HG03064 (cell line): ENCODE results near the gene HP.

Experiments
- ATAC-seq: cut with Tn5 transposase; IDR thresholded peaks from one replicate; pipeline ENCODE4 v1.9.1; 2021; ENCODE audit warnings: low read depth; ENCODE audit not compliant: unreplicated experiment

The HP gene

DNA sequence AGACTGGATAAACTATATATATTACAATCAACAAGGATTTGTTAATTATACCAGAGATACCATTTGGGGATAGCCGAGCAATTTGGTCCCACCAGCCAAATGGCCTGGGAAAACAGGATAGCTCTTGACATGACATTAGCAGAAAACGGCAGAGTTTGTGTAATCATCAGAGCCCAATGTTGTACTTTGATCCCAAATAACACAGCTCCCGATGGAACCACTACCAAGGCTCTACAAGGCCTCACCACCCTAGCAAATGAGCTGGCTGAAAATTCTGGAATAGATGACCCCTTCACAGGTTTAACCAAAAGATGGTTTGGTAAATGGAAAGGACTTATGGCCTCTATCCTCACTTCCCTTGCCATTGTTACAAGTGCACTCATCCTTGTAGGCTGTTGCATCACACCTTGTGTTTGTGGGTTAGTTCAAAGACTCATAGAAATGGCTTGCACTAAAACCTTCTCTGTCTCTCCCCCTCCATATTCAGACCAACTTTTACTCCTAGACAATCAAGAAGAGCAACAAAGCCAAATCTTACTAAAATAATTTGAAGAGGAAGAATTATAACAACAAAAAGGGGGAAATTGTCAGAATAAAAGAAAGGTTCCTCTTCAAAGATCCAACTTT lies 29.6 kb downstream of the HP start:
- ATAC-seq: no peak

DNA sequence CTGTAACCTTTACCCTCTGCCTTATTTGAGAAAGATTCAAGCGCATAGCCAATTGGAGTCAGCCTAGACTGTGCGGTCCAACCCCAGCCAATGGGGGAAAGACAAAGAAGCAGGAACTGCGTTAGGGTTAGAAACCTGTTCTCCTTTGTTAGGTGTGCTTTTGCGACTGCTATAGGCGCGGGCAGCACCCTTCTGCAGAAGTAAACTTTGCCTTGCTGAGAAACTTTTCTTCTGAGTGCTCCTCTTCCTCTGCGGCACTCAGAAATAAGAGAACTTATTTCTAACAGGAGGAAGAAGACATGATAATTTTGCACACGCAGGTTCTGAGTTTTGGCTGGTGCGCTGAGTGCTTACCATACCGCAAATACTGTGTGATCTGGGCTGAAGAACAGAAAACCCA lies 30.1 kb downstream of the HP start:
- no peak for ATAC-seq

- ATAC-seq: no peak
Measured at GRCh38 chr16:72085002-72085401, 30.7 kb downstream of the HP start.

DNA sequence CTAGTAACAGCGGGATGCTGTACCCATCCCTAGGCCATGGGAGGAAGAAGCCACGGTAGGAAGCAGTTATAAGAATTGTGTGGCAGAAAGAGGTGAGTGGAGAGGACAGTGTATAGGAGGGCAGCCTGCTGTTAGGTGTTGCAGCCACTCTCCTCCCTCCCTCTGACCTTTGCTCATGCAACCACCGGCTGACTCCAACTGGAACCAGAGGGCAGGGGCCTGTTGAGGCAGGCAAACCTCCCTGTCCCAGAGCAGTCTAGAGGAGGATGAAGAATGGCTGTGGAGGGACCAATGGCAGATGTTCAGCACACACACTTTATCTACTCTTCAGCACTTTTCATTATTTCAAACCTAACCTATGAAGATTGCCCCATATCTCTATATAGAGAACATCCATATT lies 36.9 kb downstream of the HP start:
- ATAC-seq: no peak

- ATAC-seq: peak; percentile 18
Measured at GRCh38 chr16:72092832-72093447, 38.6 kb downstream of the HP start.

- peak; percentile 97 for ATAC-seq
Measured at GRCh38 chr16:72093448-72094265, 39.4 kb downstream of the HP start, which contains the start of the genes DHX38 and TXNL4B. Gene DHX38 (plus strand): TSS chr16:72093847. CDS start chr16:72096158, 2,311 bp downstream. Gene TXNL4B (minus strand): TSS chr16:72093620. CDS start chr16:72090749, 2,871 bp downstream.

DNA sequence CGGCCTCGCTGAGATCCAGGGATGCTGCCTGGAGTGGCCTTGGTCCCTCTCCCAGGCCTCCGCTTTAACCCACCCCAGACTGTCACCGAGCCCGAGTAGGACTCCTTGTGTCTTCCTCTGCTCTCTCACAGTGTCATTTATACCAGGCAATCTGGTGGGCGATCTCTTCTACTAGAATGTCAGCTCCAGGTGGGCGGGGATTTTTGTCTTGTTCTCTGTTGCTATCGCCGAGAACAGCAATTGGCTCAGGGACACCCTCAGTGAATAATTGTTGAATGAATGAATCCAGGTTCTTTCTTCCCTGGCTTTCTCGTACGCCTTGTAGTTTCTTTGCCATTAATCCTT lies 39.9 kb downstream of the HP start:
- ATAC-seq: no peak

DNA sequence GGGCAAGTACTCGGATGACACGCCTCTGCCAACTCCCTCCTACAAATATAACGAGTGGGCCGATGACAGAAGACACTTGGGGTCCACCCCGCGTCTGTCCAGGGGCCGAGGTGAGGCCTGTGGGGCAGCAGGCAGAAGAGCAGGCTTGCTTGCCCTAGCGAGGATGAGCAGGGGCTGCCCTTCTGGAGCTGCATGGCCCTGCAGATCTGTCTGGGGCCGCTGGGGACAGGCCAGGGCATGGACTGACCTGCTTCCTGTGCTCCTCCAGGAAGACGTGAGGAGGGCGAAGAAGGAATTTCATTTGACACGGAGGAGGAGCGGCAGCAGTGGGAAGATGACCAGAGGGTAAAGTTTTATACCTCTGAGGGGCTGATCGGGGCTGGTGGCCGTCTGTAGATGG lies 44.6 kb downstream of the HP start:
- ATAC-seq: no peak

DNA sequence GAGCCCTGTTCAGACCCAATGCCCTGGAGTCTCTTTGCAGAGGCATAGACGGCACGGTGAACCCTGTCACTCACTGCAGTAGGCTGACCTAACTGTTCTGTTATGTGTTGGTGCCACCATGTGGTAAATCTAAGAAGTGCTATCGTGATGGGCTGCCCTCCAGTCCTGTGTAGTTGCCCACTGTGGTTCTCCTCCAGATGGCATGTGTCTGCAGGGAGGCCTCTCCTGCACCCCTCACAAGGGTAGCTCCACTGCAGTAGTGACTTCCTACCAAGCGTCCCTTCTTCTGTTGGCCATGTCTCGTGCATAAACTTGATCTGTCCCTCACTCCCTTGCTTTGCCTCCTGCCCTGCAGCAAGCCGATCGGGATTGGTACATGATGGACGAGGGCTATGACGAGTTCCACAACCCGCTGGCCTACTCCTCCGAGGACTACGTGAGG lies 45.1 kb downstream of the HP start:
- no peak for ATAC-seq

GRCh38 chr16:72101195-72101594 lies 46.9 kb downstream of the HP start:
- ATAC-seq: no peak

GRCh38 chr16:72104905-72105304 lies 50.6 kb downstream of the HP start:
- no peak for ATAC-seq

DNA sequence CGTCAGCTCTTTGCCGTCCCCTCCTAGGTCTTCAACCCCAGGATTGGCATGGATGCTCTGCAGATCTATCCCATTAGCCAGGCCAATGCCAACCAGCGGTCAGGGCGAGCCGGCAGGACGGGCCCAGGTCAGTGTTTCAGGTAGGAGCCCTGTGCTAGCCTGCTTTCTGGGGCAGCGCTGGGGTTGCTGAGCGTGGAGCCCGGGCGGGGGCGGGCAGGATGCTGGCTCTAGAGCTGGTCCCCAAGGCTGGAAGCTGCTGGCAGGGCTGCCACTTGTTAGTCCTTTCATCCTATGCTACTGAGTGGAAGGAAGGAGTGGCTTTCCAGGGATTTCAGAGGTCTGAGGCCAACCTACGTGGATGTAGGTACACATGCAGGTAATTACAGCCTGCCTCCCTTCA lies 51.7 kb downstream of the HP start:
- ATAC-seq: no peak

DNA sequence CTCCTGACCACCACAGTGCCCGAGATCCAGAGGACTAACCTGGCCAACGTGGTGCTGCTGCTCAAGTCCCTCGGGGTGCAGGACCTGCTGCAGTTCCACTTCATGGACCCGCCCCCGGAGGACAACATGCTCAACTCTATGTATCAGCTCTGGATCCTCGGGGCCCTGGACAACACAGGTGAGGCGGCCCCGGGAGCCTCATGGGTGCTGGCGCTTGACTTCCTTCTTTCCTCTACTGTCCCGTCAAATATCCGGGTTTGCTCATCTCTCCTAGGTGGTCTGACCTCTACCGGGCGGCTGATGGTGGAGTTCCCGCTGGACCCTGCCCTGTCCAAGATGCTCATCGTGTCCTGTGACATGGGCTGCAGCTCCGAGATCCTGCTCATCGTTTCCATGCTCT lies 53.1 kb downstream of the HP start:
- no peak for ATAC-seq

- ATAC-seq: no peak
Measured at GRCh38 chr16:72108353-72109102, 54.2 kb downstream of the HP start.

GRCh38 chr16:72109300-72109699 lies 55.0 kb downstream of the HP start:
- ATAC-seq: no peak

GRCh38 chr16:72109966-72110530 lies 55.7 kb downstream of the HP start:
- ATAC-seq: no peak
